MM.1S (cell line): ENCODE results near the gene COL25A1.

Experiments
- CTCF ChIP-seq: fragments of 300-600 bp; sonication (generic); IDR thresholded peaks from 2 replicates; pipeline ENCODE4 v1.5.1; 2016; ENCODE audit warnings: antibody characterized with exemption, low read length, mixed read lengths
- EZH2 ChIP-seq: fragments of 300-600 bp; sonication (generic); optimal IDR thresholded peaks from 2 replicates; pipeline ENCODE3; 2017; ENCODE audit warnings: low read depth, mild to moderate bottlenecking, antibody characterized with exemption, low read length, mixed read lengths
- EZH2phosphoT487 ChIP-seq: fragments of 300-600 bp; sonication (generic); IDR thresholded peaks from 2 replicates; pipeline ENCODE4 v1.6.1; 2018; ENCODE audit warnings: antibody characterized with exemption, low read length

- no peak for TF ChIP-seq CTCF
- no peak for TF ChIP-seq EZH2
- TF ChIP-seq EZH2phosphoT487: no peak
Observed at GRCh38 chr4:108852691-108853090, 449.8 kb downstream of the COL25A1 start.
